ENCODE data around the gene SNAPC1.

SNAPC1 gene

GRCh38 chr14:61766151-61766550 lies 3.9 kb downstream of the SNAPC1 start:
- no peak overlapping the region for H3K27ac ChIP-seq
- H3K4me3 ChIP-seq (ENCODE audit: low read depth, low read length): no peak overlapping the region
- no peak for DNase-seq
- TF ChIP-seq CTCF (IDR thresholded peaks at IDR 0.05; ENCODE audit: low read depth, low read length, missing control alignments): no peak
- H3K36me3 ChIP-seq (replicated peaks): peaks cover 15% of the 10 kb centered on the region
- in situ Hi-C loops (cut with HindIII; ENCODE audit: low pct_ligation_motif_present, low sequenced_read_pairs): no loop called here
- H3K27me3 ChIP-seq (replicated peaks): no peaks in the 10 kb centered on the region

GRCh38 chr14:61768240-61768639 lies 6.0 kb downstream of the SNAPC1 start:
- no peak overlapping the region for H3K4me3 ChIP-seq (ENCODE audit: low read depth, low read length)
- in situ Hi-C loops (cut with HindIII; ENCODE audit: low pct_ligation_motif_present, low sequenced_read_pairs): no loop called here
- H3K27ac ChIP-seq: no peak overlapping the region
- peaks cover 20% of the 10 kb centered on the region for H3K36me3 ChIP-seq (replicated peaks)
- TF ChIP-seq CTCF (IDR thresholded peaks at IDR 0.05; ENCODE audit: low read depth, low read length, missing control alignments): no peak
- H3K27me3 ChIP-seq (replicated peaks): no peaks in the 10 kb centered on the region
- no peak for DNase-seq

- no peaks in the 10 kb centered on the region for H3K27me3 ChIP-seq (replicated peaks)
- no peak for DNase-seq
- in situ Hi-C loops (cut with HindIII; ENCODE audit: low pct_ligation_motif_present, low sequenced_read_pairs): no loop called here
- H3K36me3 ChIP-seq (replicated peaks): peaks cover 24% of the 10 kb centered on the region
- no peak for TF ChIP-seq CTCF (IDR thresholded peaks at IDR 0.05; ENCODE audit: low read depth, low read length, missing control alignments)
- H3K27ac ChIP-seq: no peak overlapping the region
- no peak overlapping the region for H3K4me3 ChIP-seq (ENCODE audit: low read depth, low read length)
These were observed 7.7 kb downstream of the SNAPC1 start for GRCh38 chr14:61769893-61770292.

- peaks cover 42% of the 10 kb centered on the region for H3K36me3 ChIP-seq (replicated peaks)
- TF ChIP-seq CTCF (IDR thresholded peaks at IDR 0.05; ENCODE audit: low read depth, low read length, missing control alignments): no peak
- H3K4me3 ChIP-seq (ENCODE audit: low read depth, low read length): no peak overlapping the region
- no peak overlapping the region for H3K27ac ChIP-seq
- DNase-seq: no peak
- in situ Hi-C loops (cut with HindIII; ENCODE audit: low pct_ligation_motif_present, low sequenced_read_pairs): no loop called here
- H3K27me3 ChIP-seq (replicated peaks): no peaks in the 10 kb centered on the region
These were observed 12.6 kb downstream of the SNAPC1 start for GRCh38 chr14:61774861-61775260.

GRCh38 chr14:61780125-61780524 lies 17.9 kb downstream of the SNAPC1 start:
- no peak for DNase-seq
- no peak for TF ChIP-seq CTCF (IDR thresholded peaks at IDR 0.05; ENCODE audit: low read depth, low read length, missing control alignments)
- Histone ChIP-seq H3K36me3 (replicated peaks) (peaks cover 71% of the 10 kb centered on the region), H3K27me3 (replicated peaks) (no peaks in the 10 kb centered on the region), H3K27ac (no peak overlapping the region), H3K4me3 (ENCODE audit: low read depth, low read length) (no peak overlapping the region)
- in situ Hi-C loops (cut with HindIII; ENCODE audit: low pct_ligation_motif_present, low sequenced_read_pairs): no loop called here

GRCh38 chr14:61797309-61797708 lies 35.1 kb downstream of the SNAPC1 start:
- DNase-seq: no peak
- Histone ChIP-seq H3K4me3 (ENCODE audit: low read depth, low read length) (no peak overlapping the region), H3K27me3 (replicated peaks) (no peaks in the 10 kb centered on the region), H3K36me3 (replicated peaks) (peaks cover 15% of the 10 kb centered on the region), H3K27ac (no peak overlapping the region)
- in situ Hi-C loops (cut with HindIII; ENCODE audit: low pct_ligation_motif_present, low sequenced_read_pairs): no loop called here
- TF ChIP-seq CTCF (IDR thresholded peaks at IDR 0.05; ENCODE audit: low read depth, low read length, missing control alignments): no peak
